NCI-H345 treated with DMSO at 0.1 percent for 48 hours (cell line): ENCODE results near the gene AIM2.
"Not testable (repeated sequence)": the region's sequence is repeated elsewhere in the genome, so short reads cannot be mapped to it uniquely, and the experiment has no call there.

ENCODE experiments used
- DNase-seq: peaks from one replicate; lab custom pipeline; 2025; ENCODE audit not compliant: unreplicated experiment; lab: John Stamatoyannopoulos, UW

AIM2 gene

GRCh38 chr1:159076438-159077119 lies at the start of gene AIM2:
AIM2 (minus strand) TSS chr1:159076766; CDS start chr1:159073499, 3,267 bp downstream.
- no peak for DNase-seq

GRCh38 chr1:159123587-159123986 lies 47.0 kb upstream of the AIM2 start:
- DNase-seq, result no peak

GRCh38 chr1:159122005-159122621 lies 45.5 kb upstream of the AIM2 start:
- no peak for DNase-seq

- no peak for DNase-seq
These were observed 45.0 kb upstream of the AIM2 start for GRCh38 chr1:159121526-159121925.

GRCh38 chr1:159120317-159120716 lies 43.8 kb upstream of the AIM2 start:
- DNase-seq, result no peak

GRCh38 chr1:159113596-159114433 lies 37.2 kb upstream of the AIM2 start:
- no peak for DNase-seq

GRCh38 chr1:159103021-159103420 lies 26.5 kb upstream of the AIM2 start:
- not testable (repeated sequence) for DNase-seq

- no peak for DNase-seq
These were observed 24.0 kb upstream of the AIM2 start for GRCh38 chr1:159100589-159100988.

GRCh38 chr1:159098596-159098995 lies 22.0 kb upstream of the AIM2 start:
- DNase-seq, result no peak

GRCh38 chr1:159092036-159092760 lies 15.6 kb upstream of the AIM2 start:
- no peak for DNase-seq

- DNase-seq, result no peak
These were observed 15.1 kb upstream of the AIM2 start for GRCh38 chr1:159091607-159092031.

GRCh38 chr1:159091180-159091560 lies 14.6 kb upstream of the AIM2 start:
- DNase-seq, result no peak

GRCh38 chr1:159090286-159091179 lies 14.0 kb upstream of the AIM2 start:
- no peak for DNase-seq

GRCh38 chr1:159089184-159089791 lies 12.7 kb upstream of the AIM2 start:
- DNase-seq, result no peak

GRCh38 chr1:159088546-159089183 lies 12.1 kb upstream of the AIM2 start:
- no peak for DNase-seq

- DNase-seq, result no peak
These were observed 11.5 kb upstream of the AIM2 start for GRCh38 chr1:159088050-159088449.

GRCh38 chr1:159084867-159085266 lies 8.3 kb upstream of the AIM2 start:
- DNase-seq, result no peak

- DNase-seq, result no peak
These were observed 7.6 kb upstream of the AIM2 start for GRCh38 chr1:159084152-159084551.

- DNase-seq, result no peak
These were observed 6.4 kb upstream of the AIM2 start for GRCh38 chr1:159083013-159083412.
